GM21786 (cell line): ENCODE data around the gene OR10H4.
"Not testable (repeated sequence)": the region's sequence is repeated elsewhere in the genome, so short reads cannot be mapped to it uniquely, and the experiment has no call there.

ENCODE experiments used
- ATAC-seq: cut with Tn5 transposase; IDR thresholded peaks from one replicate; pipeline ENCODE4 v1.9.1; 2021; ENCODE audit not compliant: unreplicated experiment

Gene OR10H4

GRCh38 chr19:15937771-15938170 is 11.0 kb upstream of the OR10H4 start:
- no peak for ATAC-seq

GRCh38 chr19:15944401-15944800 is 4.4 kb upstream of the OR10H4 start:
- no peak for ATAC-seq

GRCh38 chr19:15945301-15945700 is 3.5 kb upstream of the OR10H4 start:
- ATAC-seq = no peak

- ATAC-seq = no peak
Observed at GRCh38 chr19:15954820-15955219, 6.0 kb downstream of the OR10H4 start.

GRCh38 chr19:15962319-15962718 is 13.5 kb downstream of the OR10H4 start:
- no peak for ATAC-seq

GRCh38 chr19:15964231-15964630 is 15.4 kb downstream of the OR10H4 start:
- ATAC-seq = no peak

GRCh38 chr19:15971224-15971780 is 22.5 kb downstream of the OR10H4 start:
- no peak for ATAC-seq

GRCh38 chr19:15972043-15972442 is 23.2 kb downstream of the OR10H4 start:
- not testable (repeated sequence) for ATAC-seq

GRCh38 chr19:15974856-15975255 is 26.0 kb downstream of the OR10H4 start:
- no peak for ATAC-seq

GRCh38 chr19:15976836-15977689 is 28.3 kb downstream of the OR10H4 start:
- no peak for ATAC-seq

GRCh38 chr19:15977690-15978089 is 28.9 kb downstream of the OR10H4 start:
- no peak for ATAC-seq

GRCh38 chr19:15979293-15979692 is 30.5 kb downstream of the OR10H4 start:
- no peak for ATAC-seq

- not testable (repeated sequence) for ATAC-seq
Observed at GRCh38 chr19:15985831-15986230, 37.0 kb downstream of the OR10H4 start.

- ATAC-seq = no peak
Observed at GRCh38 chr19:15986701-15987100, 37.9 kb downstream of the OR10H4 start.

GRCh38 chr19:15989889-15990288 is 41.1 kb downstream of the OR10H4 start:
- ATAC-seq = no peak

- no peak for ATAC-seq
Observed at GRCh38 chr19:15991602-15992001, 42.8 kb downstream of the OR10H4 start.

GRCh38 chr19:15992014-15992413 is 43.2 kb downstream of the OR10H4 start:
- ATAC-seq = no peak

GRCh38 chr19:15995536-15995935 is 46.7 kb downstream of the OR10H4 start:
- ATAC-seq = no peak

- no peak for ATAC-seq
Observed at GRCh38 chr19:15998166-15998565, 49.4 kb downstream of the OR10H4 start.
